ENCODE results near the gene SCAF1. TPM values are rescaled to one million over a fixed set of nuclear protein-coding genes. Genes with fewer than 3 reads are reported as not detected.
A peak's percentile ranks its signal among the peaks of the same experiment; 100 is the strongest.

Gene SCAF1
- total and polyA plus RNA-seq, 10 of the 15 experiments (the other 5 are each of a cell fraction or from before 2014, with no cell fraction given) = 0.18 to 77.0 (median 5.3) TPM

GRCh38 chr19:49641688-49642491 is at the start of gene SCAF1 (continued):
- TF ChIP-seq ZBTB4 (CRISPR knock-in tag; IDR thresholded peaks at IDR 0.05) (no peak), NRF1 (conservative IDR thresholded peaks at IDR 0.05; ENCODE audit: low read depth, low read length) (peak; percentile 55), HDAC2 (IDR thresholded peaks at IDR 0.05) (no peak), BACH1 (IDR thresholded peaks at IDR 0.05; ENCODE audit: borderline replicate concordance) (peak; percentile 89), MYC (IDR thresholded peaks at IDR 0.05; ENCODE audit: insufficient read depth, insufficient read length, insufficient replicate concordance, low read length, severe bottlenecking) (no peak), E2F4 (IDR thresholded peaks at IDR 0.05; ENCODE audit: low read depth, low read length) (peak; percentile 66; the same call in 1 of the 2 replicates), RFX5 (IDR thresholded peaks at IDR 0.05; ENCODE audit: low read depth, low read length) (peak; percentile 54; the same call in 1 of the 2 replicates), JUND (IDR thresholded peaks at IDR 0.05; ENCODE audit: low read depth, low read length) (peak; percentile 41; the same call in 1 of the 2 replicates), ZNF622 (IDR thresholded peaks at IDR 0.05) (no peak), NBN (IDR thresholded peaks at IDR 0.05) (peak; percentile 66), KAT2A (conservative IDR thresholded peaks at IDR 0.05; ENCODE audit: control insufficient read depth, low read depth, low read length) (no peak), ELK1 (IDR thresholded peaks at IDR 0.05; ENCODE audit: low read depth, low read length) (peak; percentile 81; the same call in 1 of the 2 replicates), RCOR1 (conservative IDR thresholded peaks at IDR 0.05; ENCODE audit: low read depth, low read length) (0 out of 2 replicates have a peak, but pooled peaks have one; percentile 67), IKZF2 (IDR thresholded peaks at IDR 0.05) (no peak), MYB (IDR thresholded peaks at IDR 0.05; ENCODE audit: borderline replicate concordance, low read depth, low read length) (no peak), LARP7 (IDR thresholded peaks at IDR 0.05) (0 out of 2 replicates have a peak, but pooled peaks have one; percentile 18), GATAD2B (conservative IDR thresholded peaks at IDR 0.05; ENCODE audit: low read depth) (no peak), ATF7 (IDR thresholded peaks at IDR 0.05; ENCODE audit: low read depth) (peak; percentile 91), MTA3 (IDR thresholded peaks at IDR 0.05; ENCODE audit: borderline replicate concordance, low read length) (no peak), TCF3 (IDR thresholded peaks at IDR 0.05; ENCODE audit: borderline replicate concordance, insufficient read depth, low read depth, low read length) (no peak), MEF2B (IDR thresholded peaks at IDR 0.05; ENCODE audit: partially characterized antibody, poor library complexity, severe bottlenecking) (no peak), KDM1A (IDR thresholded peaks at IDR 0.05; ENCODE audit: borderline replicate concordance) (no peak), ESRRA (IDR thresholded peaks at IDR 0.05; ENCODE audit: low read length) (no peak), ZSCAN29 (IDR thresholded peaks at IDR 0.05) (no peak), CBX3 (IDR thresholded peaks at IDR 0.05; ENCODE audit: borderline replicate concordance, low read depth) (no peak), NFIC (IDR thresholded peaks at IDR 0.05; ENCODE audit: low read depth, low read length) (no peak), POLR2AphosphoS5 (IDR thresholded peaks at IDR 0.05; ENCODE audit: low read length) (peak; percentile 59), WRNIP1 (IDR thresholded peaks at IDR 0.05; ENCODE audit: borderline replicate concordance, low read depth, low read length) (no peak)
